HK-2 (cell line): ENCODE measurements around the gene TEPSIN.

Experiments
- DNase-seq: peaks from one replicate; pipeline ENCODE4 v3.0.0-alpha.2; 2018; ENCODE audit not compliant: unreplicated experiment

TEPSIN gene, protein sequence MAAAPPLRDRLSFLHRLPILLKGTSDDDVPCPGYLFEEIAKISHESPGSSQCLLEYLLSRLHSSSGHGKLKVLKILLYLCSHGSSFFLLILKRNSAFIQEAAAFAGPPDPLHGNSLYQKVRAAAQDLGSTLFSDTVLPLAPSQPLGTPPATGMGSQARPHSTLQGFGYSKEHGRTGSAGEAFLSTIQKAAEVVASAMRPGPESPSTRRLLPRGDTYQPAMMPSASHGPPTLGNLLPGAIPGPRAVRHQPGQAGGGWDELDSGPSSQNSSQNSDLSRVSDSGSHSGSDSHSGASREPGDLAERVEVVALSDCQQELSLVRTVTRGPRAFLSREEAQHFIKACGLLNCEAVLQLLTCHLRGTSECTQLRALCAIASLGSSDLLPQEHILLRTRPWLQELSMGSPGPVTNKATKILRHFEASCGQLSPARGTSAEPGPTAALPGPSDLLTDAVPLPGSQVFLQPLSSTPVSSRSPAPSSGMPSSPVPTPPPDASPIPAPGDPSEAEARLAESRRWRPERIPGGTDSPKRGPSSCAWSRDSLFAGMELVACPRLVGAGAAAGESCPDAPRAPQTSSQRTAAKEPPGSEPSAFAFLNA

DNA sequence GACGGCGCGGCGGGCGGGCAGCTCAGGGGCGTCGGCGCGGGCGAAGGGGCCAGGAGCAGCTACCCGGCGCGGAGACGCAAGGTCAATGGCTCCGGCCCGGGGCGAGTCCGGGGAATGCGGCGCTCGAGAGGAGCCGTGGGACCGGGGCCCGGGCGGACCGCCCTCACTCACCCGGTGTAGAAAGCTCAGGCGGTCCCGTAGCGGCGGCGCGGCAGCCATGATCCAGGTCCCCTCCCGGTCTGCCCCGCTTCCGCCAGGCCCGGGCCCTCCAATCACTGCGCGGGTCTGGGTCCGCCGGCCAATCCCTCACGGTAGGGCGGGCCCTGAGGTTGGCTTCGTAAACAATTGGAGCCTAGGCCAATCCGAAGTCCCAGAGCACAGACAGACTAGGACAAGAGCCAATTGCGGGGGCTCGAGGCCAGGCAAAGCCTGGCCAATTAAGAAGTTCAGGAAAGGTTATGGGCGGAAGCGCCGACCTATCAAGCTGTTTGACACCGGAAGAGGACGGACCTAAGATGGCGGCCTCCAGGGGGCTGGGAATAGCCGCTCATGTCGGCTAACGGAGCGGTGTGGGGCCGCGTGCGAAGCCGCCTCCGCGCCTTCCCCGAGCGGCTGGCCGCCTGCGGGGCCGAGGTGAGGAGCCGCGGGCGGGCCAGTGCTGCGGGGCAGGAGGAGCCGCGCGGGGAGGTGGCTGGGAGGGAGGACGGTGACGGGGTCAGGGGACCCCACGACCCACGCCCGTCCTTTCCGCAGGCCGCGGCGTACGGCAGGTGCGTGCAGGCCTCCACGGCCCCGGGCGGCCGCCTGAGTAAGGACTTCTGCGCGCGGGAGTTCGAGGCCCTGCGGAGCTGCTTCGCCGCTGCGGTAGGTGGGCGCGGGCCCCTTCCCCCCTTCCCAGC lies at the start of gene TEPSIN, which contains the start of gene NDUFAF8:
TSS of gene TEPSIN (minus strand) at position 241 of the 899 bp plus-strand sequence. CDS start at position 219, 22 bp downstream.
TSS of gene NDUFAF8 (plus strand) at position 504 of the 899 bp plus-strand sequence. CDS start at position 550, 46 bp downstream.
- peak; percentile 97 for DNase-seq

DNA sequence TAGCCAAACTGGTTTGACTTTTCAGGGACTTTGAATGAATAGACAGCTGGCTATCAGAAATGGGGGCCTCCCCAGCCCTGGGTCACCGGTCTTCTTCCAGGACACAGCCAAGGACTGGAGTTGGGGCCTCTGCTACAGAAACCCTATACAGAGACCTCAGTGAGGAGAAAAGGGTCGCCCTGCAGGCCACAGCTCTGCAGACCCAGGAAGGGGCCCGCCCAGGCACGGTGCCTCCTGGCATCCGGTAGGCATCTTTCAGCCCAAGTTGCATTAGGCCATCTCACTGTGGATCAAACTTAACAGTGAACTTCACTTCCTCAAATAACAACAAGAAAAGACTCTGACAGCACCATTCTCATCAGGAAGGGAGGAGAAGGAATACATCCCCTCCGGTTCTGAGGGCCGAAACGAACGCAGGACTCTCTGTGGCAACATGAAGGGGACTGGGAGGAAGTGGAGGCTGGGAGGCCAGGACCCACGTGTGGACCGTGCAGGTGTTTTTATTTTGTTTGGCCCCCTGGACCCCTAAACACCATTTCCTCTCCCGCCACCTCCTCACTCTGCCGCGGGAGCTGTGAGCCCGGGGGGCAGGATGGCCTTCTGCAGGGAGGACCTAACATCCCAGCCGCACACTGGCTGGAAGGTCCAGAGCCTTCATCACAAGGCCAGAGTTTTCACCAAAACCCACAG lies 49.0 kb upstream of the TEPSIN start:
- no peak for DNase-seq

DNA sequence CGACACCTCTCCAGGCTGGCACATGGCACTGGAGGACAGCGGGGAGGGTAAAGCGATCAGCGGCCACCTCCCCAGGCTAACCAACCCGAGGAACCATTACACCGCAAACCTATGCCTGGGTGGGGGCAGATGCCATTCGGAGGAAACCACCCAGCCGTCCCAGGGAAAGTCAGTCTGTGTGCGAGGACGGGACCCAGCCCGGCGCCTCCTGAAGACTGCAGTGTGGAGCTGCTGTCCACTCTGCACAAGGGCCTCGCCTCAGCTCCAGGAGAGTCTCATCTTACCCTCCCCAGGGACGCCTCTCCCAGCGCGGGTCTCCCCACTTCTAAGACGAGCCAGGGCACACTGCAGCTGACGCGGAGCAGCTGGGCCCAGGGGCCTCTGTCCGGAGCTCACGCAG lies 48.3 kb upstream of the TEPSIN start:
- DNase-seq = no peak

DNA sequence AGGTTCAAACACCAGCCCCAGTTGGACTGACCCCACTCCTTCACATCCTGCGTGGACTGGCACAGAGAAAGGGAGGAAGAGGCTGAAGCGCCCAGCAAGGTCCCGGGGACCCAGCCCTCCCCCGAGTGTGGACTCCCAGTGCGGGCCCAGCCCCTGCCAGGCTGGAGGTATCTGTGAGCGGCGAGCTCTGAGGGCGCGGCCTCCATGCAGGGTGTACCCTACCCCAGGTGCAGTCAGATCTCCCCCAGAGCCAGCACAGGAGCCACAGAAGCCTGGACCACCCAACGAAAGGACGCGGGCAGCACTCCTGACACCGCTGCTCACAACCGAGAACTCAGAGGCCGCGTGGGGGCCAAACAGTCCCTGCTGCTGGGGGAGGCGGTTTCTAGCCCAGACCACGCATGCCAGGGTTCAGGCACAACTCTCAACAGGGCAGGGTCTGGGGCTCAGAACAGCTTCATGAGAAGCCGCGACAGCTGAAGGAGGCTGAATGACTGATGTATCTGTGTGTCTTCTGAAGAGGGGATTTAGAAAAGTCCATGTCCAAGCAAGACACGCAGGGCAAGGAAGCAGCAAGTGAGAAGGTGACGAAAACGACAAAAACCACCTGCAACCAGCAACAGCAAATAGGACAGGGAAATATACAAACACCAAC lies 47.8 kb upstream of the TEPSIN start:
- DNase-seq = no peak

DNA sequence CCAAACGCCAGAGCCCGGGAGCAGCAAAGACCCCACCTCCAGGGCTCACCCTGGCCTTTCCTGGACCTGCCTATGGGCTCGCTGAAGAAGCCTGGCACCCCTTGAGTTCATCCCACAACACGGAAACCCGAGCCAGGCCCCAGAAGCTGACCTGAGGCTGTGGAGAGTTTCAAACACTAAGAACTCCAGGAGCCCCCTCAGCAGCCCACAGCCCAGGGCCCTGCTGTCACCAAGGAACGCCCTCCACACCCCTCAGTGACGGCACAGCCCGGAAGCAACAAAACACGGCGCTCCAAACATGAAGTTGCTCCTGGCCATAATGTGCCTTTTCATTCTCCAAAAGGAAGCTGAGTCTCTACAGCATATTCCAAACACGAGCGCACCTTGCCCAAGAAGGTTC lies 47.0 kb upstream of the TEPSIN start:
- no peak for DNase-seq

DNA sequence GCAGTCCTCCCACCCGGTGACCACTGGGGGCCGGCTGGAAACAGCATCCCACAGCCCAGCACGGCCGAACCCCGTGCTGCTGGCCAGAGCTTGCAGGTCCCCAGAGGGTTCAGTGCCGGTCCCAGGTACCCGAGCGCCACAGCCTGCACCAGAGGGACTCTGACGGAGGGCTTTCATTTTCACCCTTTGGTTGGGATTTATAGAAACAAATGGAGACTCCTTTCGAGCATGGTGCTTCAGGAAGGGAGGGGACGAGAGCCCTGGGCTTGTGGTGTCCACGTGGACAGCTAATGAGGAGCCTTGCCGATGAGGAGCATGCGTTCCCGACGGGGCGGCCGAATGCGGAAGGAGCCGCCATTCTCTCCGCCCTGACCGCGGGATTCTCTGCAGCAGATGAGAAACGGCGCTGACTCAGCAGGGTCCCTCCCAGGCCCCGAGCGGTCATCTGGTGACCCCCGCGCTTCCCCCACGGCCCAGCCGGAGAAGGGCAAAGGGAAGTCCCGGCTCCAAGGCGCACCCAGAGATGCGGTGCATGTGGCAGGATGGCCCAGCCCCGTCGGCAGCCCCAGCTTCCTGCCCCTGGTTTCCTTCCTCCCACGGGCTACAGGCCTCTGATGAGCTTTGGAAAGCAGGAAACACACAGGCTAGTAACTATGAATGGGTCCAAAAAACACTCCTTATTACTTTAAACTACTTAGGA lies 46.5 kb upstream of the TEPSIN start:
- no peak for DNase-seq

DNA sequence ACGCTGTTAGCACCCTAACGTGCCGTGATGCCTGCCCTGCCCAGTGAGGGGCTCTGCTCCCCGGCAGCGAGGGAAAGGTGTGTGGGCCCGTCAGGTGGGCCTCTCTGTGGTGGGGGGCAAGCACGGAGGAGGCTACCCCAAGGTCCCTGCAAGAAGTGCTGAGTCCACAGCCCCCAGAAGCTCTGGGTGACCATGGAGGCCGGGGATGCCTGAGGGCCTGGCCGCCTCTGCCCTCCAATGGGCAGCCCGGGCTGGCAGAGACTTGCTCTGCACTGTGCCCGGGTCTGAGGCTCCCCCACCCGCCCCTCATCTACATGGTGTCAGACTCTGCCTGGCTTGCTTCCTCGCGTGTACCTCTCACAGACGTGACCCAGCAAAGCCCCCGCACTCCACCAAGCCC lies 44.0 kb upstream of the TEPSIN start:
- DNase-seq = no peak

DNA sequence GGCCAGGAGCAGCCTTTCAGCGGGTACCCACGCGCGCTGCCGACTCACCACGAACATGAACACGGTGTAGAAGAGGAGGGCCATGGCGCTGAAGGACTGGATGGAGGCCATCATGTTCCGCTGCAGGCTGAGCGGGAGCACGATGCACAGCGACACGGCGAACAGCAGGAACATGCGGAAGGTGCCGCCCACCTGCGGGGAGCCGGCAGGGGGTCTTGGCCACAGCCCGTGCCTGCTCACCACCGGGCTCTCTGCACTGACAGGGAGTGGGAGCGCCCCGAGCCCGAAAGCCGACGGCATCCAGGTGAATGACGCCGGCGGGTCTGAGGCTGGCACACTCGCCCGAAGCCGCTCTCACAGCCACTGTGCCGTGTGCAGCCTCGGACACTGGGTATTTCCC lies 43.3 kb upstream of the TEPSIN start:
- no peak for DNase-seq

DNA sequence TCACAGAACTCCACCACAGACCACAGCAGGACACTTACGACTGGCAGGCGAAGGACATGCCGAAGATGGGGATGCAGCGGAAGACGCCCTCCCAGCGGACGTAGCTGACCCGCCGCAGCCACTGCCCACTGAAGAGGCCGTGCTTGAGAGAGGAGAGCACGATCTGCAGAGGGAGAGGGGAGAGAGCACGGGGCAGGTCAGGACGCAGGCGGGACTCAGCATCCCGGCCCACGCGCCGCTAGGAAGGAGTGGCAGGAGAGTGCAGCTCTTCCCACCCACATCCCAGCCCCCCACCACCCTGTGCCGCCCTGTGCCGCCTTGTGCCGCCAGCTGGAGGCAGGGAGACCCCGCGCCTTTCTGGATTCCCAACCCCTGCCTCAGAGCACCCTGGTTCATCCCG lies 41.7 kb upstream of the TEPSIN start:
- no peak for DNase-seq

DNA sequence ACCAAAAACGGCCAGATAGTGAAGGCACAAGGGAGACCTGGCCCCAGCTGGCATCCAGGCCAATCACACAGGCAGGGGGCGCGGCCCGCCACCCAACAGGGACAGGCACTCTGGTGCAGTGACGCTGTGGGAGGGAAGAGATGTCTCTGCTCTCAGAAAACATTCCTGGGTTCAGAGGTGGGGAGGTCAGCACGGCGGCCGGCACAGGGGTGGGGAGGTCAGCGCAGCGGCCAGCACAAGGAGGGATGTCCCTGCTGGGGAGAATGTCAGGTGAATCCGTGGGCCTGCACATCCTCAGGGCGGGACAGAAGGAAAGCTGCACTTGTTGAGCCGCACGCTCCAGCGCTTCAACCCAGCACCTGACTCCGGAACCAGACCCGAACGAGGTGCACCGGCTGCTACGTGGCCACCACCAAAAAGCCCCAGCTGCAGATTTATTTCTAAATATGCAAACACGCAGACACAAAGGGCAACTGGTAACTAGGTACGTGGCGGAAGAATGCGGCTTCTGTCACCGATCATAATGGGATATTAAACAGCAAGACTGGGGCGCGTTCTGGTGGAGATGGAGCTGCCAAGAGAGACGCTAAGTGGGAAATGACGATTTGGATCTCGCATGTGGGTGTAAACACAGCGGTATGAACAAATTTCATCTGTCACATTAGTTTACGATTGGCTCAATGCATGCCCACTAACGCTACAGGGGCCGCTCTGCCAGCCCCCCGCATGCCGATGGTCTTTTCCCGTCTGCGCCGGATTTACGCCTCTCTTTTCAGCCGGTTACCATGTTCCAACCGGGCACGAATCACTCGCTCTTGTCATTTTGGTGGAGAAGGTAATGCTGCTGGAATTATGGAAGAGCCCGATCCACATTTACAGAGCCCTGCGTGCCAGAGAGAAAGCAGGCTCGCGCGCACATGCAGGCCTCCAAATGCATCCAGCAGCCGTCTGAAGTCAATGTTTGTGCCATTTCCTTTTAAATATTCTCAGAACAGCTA lies 40.7 kb upstream of the TEPSIN start:
- no peak for DNase-seq

DNA sequence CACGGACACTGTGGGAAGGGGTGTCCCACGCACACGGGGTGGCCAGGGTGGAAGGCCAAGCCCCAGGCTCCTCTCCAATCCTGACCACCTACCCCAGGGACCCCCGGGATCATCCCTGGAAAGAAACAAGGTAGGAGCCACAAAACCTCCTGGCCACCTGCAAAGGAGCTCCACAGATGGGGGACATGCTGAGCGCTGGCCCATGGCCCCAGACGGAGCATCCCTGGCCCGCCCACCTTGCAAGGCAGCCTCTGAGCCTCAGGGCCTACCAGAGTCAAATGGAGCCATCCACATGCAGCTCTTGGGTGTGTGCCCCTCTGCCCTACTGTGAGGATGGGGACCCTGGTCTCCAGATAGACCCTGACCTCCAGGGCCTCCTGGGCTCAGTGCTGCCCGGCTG lies 40.0 kb upstream of the TEPSIN start:
- DNase-seq = no peak

DNA sequence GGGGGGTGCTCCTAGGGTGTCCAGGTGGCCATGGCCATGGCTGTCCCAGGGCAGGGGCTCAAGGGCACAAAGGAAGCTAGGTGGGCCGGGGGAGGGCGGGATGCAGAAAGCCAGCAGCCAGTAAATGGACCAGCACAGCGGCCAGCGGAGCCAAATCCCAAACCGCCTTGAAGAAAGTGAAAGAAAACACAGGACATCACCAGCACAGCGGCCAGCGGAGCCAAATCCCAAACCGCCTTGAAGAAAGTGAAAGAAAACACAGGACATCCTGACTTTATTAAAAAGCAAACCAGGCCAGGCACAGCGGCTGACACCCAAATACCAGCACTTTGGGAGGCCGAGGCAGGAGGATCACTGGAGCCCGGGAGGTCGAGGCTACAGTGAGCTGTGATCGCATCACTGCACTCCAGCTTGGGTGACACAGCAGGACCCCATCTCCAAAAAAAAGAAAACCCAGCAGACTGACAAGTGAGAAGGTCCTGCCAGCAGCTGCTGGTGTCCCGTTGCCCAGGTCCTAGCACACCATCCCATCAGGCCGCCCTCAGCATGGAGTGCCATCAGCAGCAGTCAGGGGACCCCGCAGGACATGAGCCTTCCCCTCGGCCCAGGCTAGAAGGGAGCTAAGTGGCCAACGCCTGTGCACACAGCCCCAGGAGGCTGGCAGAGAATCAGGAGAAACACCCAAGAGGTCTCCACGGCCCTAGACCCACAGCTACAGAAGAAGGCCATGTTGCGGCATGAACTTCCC lies 39.3 kb upstream of the TEPSIN start:
- DNase-seq = no peak

DNA sequence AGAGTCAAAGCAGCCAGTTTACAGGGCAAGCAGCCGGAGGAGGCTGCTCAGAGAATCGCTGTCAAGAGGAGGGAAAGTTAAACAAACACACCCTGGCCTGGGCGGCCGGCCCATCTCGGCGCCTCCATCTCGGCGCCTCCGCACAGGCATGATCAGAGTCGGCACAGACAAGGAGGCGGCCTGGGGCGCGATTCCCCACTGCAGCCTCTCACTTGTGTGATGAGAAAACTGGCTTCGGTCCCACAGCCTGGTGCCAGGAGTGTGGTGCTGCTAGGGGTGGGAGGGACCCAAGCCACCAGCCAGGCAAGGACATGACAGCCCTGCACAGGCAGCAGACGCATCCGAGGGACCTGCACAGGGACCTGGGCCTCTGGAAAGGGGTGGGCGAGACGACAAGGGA lies 38.6 kb upstream of the TEPSIN start:
- DNase-seq = no peak

DNA sequence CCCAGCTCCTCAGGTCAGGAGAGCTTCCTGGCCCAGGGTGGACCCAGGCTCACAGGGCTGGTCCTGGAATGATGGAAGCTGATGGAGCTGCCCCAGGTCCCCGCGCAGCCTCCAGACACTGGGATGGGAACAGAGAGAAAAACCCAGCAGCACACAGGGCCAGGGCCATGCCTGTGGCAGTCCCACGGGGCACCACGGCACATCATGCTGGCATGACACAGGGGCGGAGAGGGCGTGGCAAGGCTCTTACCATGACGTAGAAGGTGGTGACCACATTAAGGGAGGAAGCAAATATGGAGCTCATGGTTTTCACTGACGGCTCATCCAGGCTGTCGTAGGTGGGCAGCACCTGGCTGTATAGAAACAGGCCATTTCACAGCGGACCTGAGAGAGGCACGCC lies 37.9 kb upstream of the TEPSIN start:
- no peak for DNase-seq

DNA sequence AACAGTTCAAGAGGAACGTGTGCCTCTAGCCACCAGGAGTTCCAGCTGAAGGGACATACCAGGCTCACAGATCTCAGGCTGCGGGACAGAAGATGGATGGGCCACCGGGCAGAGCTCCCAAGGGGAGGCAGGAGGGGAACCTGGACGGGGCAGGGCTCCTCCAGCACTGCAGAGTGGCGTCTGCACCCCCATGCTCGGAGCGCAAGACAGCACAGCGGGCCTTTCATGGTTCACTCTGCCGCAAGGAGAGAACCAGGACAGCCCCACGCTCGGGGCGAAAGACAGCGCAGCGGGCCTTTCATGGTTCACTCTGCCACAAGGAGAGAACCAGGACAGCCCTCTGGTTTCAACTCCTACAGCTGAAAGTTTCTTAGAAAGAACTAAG lies 35.6 kb upstream of the TEPSIN start:
- no peak for DNase-seq

DNA sequence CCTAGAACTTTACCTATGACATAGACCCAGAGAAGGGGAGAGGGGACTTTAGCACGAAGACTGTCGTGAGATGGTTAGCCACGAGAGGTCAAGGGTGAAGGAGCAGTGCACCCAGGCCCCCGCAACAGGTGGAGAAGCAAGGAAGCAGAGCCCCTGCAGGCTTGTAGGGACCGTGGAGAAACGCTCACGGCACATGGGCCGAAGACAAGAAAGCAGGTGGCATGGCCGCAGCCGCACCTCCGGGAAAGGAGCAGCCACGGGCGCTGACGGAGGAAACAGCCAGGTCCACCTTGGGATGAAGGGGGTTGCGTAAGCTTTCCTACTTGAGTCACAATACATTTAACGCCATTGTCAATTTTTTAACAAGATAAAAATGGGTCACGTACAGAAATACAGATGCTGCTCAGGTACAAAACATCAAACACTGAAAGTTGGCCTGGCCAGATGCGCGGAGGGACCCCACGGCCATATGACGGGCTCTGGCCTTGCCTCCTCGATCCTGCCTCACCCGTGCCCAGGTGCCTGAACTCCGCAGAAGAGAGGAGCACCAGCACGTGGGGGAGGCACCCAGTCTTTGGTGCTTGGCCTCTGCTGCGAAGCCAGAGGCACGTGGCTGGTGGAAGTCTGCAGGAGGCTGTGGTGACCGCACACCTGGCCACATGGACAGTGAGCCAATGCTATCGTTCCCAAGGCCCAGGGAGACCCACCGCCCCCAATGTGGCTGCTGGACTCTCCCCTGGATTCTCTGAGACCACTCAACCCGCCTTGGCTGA lies 35.0 kb upstream of the TEPSIN start:
- no peak for DNase-seq

DNA sequence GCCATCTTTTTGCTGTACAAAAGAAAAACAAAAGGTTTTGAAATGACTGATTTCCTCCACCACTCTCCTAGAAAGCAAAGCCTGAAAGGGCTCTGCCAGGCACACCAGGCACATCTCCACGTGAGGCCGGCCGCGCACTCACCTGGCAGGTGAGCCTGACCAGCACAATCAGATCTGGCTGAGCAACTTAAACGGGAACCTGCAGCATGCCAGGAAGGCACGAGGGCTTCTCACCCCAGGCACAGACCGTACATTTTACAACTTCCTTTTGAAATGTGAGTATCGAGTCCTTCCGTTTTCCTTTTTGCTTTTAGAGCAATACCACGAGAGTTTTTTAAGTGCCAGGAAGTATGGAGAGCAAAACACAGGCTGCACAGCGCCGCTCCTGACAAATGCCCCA lies 33.8 kb upstream of the TEPSIN start:
- DNase-seq = no peak

DNA sequence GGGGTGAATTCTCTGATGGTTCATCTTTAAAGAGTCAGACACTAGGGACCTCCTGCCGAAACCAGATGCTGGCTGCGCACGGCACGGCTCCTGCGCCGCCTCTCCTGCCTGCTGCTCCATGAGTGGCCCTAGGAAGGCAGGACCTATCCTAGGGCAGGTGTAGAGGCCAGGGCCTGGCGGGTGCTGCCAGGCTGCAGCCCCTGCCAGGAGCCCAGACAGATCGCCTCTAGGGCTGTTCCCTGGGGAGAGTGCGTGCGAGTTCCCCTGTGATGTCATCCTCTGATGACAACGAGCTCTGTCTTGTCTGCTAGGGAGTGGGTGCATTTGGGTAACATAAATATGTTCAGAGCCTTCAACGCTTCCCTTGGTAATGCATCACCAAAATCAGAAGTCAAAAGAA lies 32.4 kb upstream of the TEPSIN start:
- DNase-seq = no peak
